ENCODE data around the gene CARM1.
"Not testable (repeated sequence)": the region's sequence is repeated elsewhere in the genome, so short reads cannot be mapped to it uniquely, and the experiment has no call there.

Gene CARM1

DNA sequence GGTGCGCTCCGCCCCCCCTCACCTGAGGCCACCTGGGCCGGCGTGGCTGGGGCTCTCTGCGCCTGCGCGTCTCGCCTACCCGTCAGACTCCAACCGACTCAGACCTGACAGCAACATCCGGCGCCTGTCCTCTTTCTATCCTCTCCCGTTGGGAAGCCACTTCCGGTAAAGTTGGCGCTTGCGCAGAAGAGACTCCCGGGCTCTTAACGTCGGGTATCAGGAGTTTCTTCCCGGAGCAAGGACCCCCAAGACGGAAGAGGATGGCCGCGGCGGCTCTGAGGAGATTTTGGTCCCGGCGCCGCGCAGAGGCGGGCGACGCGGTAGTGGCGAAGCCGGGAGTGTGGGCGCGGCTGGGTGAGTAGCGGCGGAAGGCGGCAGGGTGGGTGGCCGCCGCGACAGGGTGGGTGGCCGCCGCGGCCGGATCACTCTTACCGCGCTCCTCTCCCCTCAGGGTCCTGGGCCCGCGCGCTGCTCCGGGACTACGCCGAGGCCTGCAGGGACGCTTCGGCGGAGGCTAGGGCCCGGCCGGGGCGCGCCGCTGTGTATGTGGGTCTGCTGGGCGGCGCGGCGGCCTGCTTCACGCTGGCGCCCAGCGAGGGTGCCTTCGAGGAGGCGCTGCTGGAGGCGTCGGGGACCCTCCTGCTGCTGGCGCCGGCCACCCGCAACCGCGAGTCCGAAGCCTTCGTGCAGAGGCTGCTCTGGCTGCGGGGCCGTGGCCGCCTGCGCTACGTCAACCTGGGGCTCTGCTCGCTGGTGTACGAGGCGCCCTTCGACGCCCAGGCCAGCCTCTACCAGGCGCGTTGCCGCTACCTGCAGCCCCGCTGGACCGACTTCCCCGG is 57.4 kb downstream of the CARM1 start, which contains the start of the genes TIMM29 and YIPF2:
Gene TIMM29, plus strand, starts transcription at position 249 of the 839 bp plus-strand sequence. Its CDS starts 12 bp downstream, at position 261.
Gene YIPF2, minus strand, starts transcription at position 77 of the 839 bp plus-strand sequence. CDS start 229 bp downstream, outside the sequence.
- no peak for TF ChIP-seq CTCF (IDR thresholded peaks at IDR 0.05; ENCODE audit: low read depth, low read length)
- peak; percentile 97 for DNase-seq (ENCODE audit: extremely low read depth, low read depth)

GRCh38 chr19:10929402-10929794 is 58.0 kb downstream of the CARM1 start:
- no peak for TF ChIP-seq CTCF (IDR thresholded peaks at IDR 0.05; ENCODE audit: low read depth, low read length)
- no peak for DNase-seq (ENCODE audit: extremely low read depth, low read depth)

GRCh38 chr19:10935371-10936059 is 64.2 kb downstream of the CARM1 start:
- DNase-seq (ENCODE audit: extremely low read depth, low read depth): no peak
- no peak for TF ChIP-seq CTCF (IDR thresholded peaks at IDR 0.05; ENCODE audit: low read depth, low read length)

GRCh38 chr19:10936661-10937084 is 65.3 kb downstream of the CARM1 start:
- peak; percentile 62 for TF ChIP-seq CTCF (IDR thresholded peaks at IDR 0.05; ENCODE audit: low read depth, low read length)
- peak; percentile 56 for DNase-seq (ENCODE audit: extremely low read depth, low read depth)

DNA sequence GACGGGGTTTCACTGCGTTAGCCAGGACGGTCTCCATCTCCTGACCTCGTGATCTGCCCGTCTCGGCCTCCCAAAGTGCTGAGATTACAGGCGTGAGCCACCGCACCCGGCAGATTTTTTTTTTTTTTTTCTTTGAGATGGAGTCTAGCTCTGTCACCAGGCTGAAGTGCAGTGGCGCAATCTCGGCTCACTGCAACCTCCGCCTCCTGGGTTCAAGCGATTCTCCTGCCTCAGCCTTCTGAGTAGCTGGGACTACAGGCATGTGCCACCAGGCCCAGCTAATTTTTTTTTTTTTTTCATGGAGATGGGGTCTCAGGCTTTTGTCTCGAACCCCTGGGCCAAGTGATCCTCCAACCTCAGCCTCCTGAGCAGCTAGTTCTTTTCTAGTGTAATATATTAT is 70.3 kb downstream of the CARM1 start:
- DNase-seq (ENCODE audit: extremely low read depth, low read depth): not testable (repeated sequence)

DNA sequence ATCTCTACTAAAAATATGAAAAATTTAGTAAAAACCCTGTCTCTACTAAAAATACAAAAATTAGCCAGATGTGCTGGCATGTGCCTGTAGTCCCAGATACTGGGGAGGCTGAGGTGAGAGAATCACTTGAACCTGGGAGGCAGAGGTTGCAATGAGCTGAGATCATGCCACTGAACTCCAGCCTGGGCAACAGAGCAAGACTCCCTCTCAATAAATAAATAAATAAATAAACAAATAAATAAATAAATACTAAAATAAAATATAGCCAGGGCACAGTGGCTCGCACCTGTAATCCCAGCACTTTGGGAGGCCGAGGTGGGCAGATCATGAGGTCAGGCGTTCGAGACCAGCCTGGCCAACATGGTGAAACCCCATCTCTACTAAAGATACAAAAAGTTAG is 72.1 kb downstream of the CARM1 start:
- DNase-seq (ENCODE audit: extremely low read depth, low read depth): not testable (repeated sequence)

DNA sequence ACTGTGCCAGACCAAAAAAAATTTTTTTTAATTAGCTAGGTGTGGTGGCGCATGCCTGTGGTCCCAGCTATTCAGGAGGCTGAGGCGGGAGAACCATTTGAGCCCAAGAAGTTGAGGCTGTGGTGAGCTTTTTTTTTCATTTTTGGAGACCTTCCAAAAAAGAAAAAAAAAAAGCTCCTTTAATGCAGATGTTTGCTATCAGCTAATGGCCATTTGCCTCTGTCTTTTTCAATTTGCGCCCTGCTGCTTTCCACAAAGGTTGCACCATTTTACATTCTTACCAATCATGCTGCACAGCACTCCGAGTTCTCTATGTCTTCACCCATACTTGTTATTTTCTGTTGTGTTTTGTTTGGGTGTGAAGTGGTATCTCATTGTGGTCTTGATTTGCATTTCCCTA is 73.9 kb downstream of the CARM1 start:
- no peak for TF ChIP-seq CTCF (IDR thresholded peaks at IDR 0.05; ENCODE audit: low read depth, low read length)
- DNase-seq (ENCODE audit: extremely low read depth, low read depth): no peak

DNA sequence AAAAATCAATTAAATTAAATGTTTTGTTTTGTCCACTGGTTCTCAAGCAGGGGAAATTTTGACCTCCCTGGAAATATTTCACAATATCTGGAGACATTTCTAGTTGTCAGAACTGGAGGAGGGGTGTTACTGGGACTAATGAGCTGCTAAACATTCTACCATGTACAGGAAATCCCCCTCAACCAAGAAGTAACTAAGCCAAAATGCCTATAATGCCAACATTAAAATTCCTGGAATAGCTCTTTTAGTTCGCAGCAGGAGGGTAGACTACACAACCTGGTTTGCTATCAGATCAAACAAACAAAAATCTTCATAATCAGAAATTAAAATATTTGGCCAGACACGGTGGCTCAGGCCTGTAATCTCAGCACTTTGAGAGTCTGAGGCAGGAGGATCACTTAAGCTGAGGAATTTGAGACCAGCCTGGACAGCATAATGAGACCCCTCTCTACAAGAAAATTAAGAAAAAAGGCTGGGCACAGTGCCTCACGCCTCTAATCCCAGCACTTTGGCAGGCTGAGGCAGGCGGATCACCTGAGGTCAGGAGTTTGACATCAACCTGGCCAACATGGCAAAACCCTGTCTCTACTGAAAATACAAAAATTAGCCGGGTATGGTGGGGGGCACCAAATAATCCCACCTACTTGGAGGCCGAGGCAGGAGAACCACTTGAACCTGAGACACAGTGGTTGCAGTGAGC is 75.8 kb downstream of the CARM1 start:
- TF ChIP-seq CTCF (IDR thresholded peaks at IDR 0.05; ENCODE audit: low read depth, low read length): no peak
- no peak for DNase-seq (ENCODE audit: extremely low read depth, low read depth)
